Measurements from ENCODE around the gene PLEKHA4.

- TF ChIP-seq POLR2A (IDR thresholded peaks at IDR 0.05) = no peak
- TF ChIP-seq, protein P1, sequence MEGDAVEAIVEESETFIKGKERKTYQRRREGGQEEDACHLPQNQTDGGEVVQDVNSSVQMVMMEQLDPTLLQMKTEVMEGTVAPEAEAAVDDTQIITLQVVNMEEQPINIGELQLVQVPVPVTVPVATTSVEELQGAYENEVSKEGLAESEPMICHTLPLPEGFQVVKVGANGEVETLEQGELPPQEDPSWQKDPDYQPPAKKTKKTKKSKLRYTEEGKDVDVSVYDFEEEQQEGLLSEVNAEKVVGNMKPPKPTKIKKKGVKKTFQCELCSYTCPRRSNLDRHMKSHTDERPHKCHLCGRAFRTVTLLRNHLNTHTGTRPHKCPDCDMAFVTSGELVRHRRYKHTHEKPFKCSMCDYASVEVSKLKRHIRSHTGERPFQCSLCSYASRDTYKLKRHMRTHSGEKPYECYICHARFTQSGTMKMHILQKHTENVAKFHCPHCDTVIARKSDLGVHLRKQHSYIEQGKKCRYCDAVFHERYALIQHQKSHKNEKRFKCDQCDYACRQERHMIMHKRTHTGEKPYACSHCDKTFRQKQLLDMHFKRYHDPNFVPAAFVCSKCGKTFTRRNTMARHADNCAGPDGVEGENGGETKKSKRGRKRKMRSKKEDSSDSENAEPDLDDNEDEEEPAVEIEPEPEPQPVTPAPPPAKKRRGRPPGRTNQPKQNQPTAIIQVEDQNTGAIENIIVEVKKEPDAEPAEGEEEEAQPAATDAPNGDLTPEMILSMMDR (IDR thresholded peaks at IDR 0.05) = no peak
These were observed 42.4 kb upstream of the PLEKHA4 start for GRCh38 chr19:48910803-48911202.
